ENCODE measurements around the gene TENT5C. TPM values are rescaled to one million over a fixed set of nuclear protein-coding genes. Genes with fewer than 3 reads are reported as not detected.

The TENT5C gene
- total and polyA plus RNA-seq, 10 of the 15 experiments (the other 5 are each of a cell fraction or from before 2014, with no cell fraction given) = 0.19 to 2.4 (median 0.78) TPM

- FAIRE-seq = no peak
- CTCF ChIA-PET = interaction anchor here (1.4 to 11.7 kb wide), 4 partner anchors 11 to 163 kb away, joined by 3 to 151 read pairs (median 16); no protein-coding TSS in a partner anchor
- in situ Hi-C loops (cut with MboI) = no loop called here
- TF ChIP-seq, protein P1, sequence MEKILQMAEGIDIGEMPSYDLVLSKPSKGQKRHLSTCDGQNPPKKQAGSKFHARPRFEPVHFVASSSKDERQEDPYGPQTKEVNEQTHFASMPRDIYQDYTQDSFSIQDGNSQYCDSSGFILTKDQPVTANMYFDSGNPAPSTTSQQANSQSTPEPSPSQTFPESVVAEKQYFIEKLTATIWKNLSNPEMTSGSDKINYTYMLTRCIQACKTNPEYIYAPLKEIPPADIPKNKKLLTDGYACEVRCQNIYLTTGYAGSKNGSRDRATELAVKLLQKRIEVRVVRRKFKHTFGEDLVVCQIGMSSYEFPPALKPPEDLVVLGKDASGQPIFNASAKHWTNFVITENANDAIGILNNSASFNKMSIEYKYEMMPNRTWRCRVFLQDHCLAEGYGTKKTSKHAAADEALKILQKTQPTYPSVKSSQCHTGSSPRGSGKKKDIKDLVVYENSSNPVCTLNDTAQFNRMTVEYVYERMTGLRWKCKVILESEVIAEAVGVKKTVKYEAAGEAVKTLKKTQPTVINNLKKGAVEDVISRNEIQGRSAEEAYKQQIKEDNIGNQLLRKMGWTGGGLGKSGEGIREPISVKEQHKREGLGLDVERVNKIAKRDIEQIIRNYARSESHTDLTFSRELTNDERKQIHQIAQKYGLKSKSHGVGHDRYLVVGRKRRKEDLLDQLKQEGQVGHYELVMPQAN (conservative IDR thresholded peaks at IDR 0.05) = no peak
- TF ChIP-seq ZNF592 (IDR thresholded peaks at IDR 0.05) (no peak), RB1 (IDR thresholded peaks at IDR 0.05; ENCODE audit: borderline replicate concordance) (no peak), PBX3 (IDR thresholded peaks at IDR 0.05; ENCODE audit: insufficient replicate concordance, low read depth, low read length) (no peak), ATF7 (IDR thresholded peaks at IDR 0.05; ENCODE audit: low read depth) (no peak), CHD1 (IDR thresholded peaks at IDR 0.05; ENCODE audit: low read depth, low read length) (no peak), SKIL (IDR thresholded peaks at IDR 0.05; ENCODE audit: low read depth, poor library complexity, severe bottlenecking) (no peak), IRF4 (IDR thresholded peaks at IDR 0.05; ENCODE audit: low read depth, low read length) (no peak), CBX5 (IDR thresholded peaks at IDR 0.05; ENCODE audit: low read depth) (no peak), STAT3 (IDR thresholded peaks at IDR 0.05; ENCODE audit: low read depth, low read length) (no peak)
- TF ChIP-seq, protein P2, sequence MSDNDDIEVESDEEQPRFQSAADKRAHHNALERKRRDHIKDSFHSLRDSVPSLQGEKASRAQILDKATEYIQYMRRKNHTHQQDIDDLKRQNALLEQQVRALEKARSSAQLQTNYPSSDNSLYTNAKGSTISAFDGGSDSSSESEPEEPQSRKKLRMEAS (IDR thresholded peaks at IDR 0.05; ENCODE audit: low read depth, low read length) = no peak
- TF ChIP-seq, protein P3, sequence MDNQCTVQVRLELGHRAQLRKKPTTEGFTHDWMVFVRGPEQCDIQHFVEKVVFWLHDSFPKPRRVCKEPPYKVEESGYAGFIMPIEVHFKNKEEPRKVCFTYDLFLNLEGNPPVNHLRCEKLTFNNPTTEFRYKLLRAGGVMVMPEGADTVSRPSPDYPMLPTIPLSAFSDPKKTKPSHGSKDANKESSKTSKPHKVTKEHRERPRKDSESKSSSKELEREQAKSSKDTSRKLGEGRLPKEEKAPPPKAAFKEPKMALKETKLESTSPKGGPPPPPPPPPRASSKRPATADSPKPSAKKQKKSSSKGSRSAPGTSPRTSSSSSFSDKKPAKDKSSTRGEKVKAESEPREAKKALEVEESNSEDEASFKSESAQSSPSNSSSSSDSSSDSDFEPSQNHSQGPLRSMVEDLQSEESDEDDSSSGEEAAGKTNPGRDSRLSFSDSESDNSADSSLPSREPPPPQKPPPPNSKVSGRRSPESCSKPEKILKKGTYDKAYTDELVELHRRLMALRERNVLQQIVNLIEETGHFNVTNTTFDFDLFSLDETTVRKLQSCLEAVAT (IDR thresholded peaks at IDR 0.05) = no peak
These were observed 70.1 kb downstream of the TENT5C start for GRCh38 chr1:117675907-117676430.

More at GRCh38 chr1:117675907-117676430, 70.1 kb downstream of the TENT5C start:
- ATAC-seq = no peak
- WGBS (ENCODE audit: insufficient coverage, insufficient replicate concordance, low lambda C conversion rate, missing lambda C conversion rate) = 46% methylated on average over 3 of the region's 3 CpGs
- Histone ChIP-seq H3K9ac (ENCODE audit: control insufficient read depth, insufficient read depth, low read length) (no peak overlapping the region), H4K20me1 (ENCODE audit: control insufficient read depth, insufficient read depth) (no peaks in the 10 kb centered on the region), H3K4me3 (no peak overlapping the region), H3K4me2 (ENCODE audit: control insufficient read depth, insufficient read depth) (no peak overlapping the region), H2AFZ (ENCODE audit: control insufficient read depth, low read depth, low read length) (no peak overlapping the region), H3K36me3 (ENCODE audit: control insufficient read depth in 2 of 2, insufficient read depth in 2 of 2, low read length in 1 of 2) (no peaks in the 10 kb centered on the region), H3K79me2 (ENCODE audit: control insufficient read depth, insufficient read depth, low read length) (no peaks in the 10 kb centered on the region), H3K9me3 (replicated peaks; ENCODE audit: control insufficient read depth, insufficient read depth, low read length) (no peaks in the 10 kb centered on the region), H3K4me1 (ENCODE audit: control insufficient read depth, insufficient read depth, low read length) (peaks cover 9% of the 10 kb centered on the region), H3K27me3 (replicated peaks in 1 of 2; ENCODE audit: control insufficient read depth in 2 of 2, insufficient read depth in 2 of 2, low read length in 1 of 2) (peaks cover 8 to 11% of the 10 kb centered on the region in 2 experiments), H3K27ac (ENCODE audit: control insufficient read depth, insufficient read depth) (no peak overlapping the region)
- BruUV-seq (replicated peaks) = no TSS peak
- no peak for DNase-seq (ENCODE audit: low read depth, low spot score)
- ChIA-PET SMC1A (ENCODE audit: uncharacterized antibody, unreplicated experiment) (interaction anchor here (0.7 to 6.5 kb wide), 3 partner anchors 39 to 548 kb away, joined by 3 to 40 read pairs (median 4); no protein-coding TSS in a partner anchor), RAD21 (ENCODE audit: unreplicated experiment) (interaction anchor here (0.7 to 1.1 kb wide), 2 partner anchors 11 to 141 kb away, joined by 5 read pairs; no protein-coding TSS in a partner anchor), POLR2A (no interaction called here)
- intact Hi-C loops (cut with micrococcal nuclease; ENCODE audit: unreplicated experiment) = loop anchor here (2.0 kb wide), 1 partner anchor 139 kb away; no protein-coding TSS in a partner anchor

Data from GM12878 (cell line).